NCI-H2081 treated with DMSO at 0.1 percent for 48 hours (cell line): ENCODE measurements around the gene LGR4.
A peak's percentile ranks its signal among the peaks of the same experiment; 100 is the strongest.

Experiments
- DNase-seq: peaks from one replicate; lab custom pipeline; 2025; lab: John Stamatoyannopoulos, UW

Gene LGR4

DNA sequence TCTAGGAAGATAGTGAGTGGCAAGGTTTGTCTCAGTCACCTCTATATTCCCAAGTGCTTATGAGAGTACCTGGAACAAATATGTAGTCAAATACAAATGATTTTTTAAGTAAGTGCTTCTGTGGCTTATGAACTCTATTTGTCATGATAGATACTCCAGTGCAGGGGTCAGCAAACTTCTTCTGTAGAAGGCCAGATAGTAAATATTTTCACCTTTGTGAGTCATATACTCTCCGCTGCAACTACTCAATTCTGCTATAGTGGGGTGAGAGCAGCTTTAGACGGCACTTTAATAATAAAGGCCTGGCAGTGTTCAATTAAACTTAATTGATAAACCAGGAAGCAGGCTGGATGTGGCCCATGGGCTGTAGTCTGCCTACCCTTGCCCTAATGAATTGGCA is 97.2 kb downstream of the LGR4 start:
- no peak for DNase-seq

- DNase-seq = no peak
Observed at GRCh38 chr11:27373856-27374602, 98.6 kb downstream of the LGR4 start.

- no peak for DNase-seq
Observed at GRCh38 chr11:27373392-27373791, 99.2 kb downstream of the LGR4 start.

GRCh38 chr11:27372164-27372563 is 100.4 kb downstream of the LGR4 start:
- no peak for DNase-seq

DNA sequence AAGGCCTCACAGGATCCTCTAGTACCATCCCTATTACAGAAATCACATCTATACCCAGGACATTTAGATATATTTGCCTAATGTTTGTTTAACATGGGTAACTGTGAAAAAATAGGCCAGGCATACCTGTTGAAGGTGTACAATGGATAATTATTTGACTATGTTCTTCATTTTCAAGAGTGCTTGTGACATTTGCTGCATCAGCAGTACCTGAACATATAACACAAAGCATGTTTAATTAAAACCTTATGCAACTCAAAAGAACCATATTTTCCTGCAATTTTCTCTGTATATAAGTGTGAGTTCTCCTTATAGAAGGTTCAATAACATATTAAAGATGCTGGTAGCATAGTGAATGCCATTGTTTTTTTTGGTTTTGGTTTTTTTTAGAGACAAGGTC is 101.1 kb downstream of the LGR4 start:
- no peak for DNase-seq

- DNase-seq = no peak
Observed at GRCh38 chr11:27370374-27370773, 102.2 kb downstream of the LGR4 start.

GRCh38 chr11:27367881-27368280 is 104.7 kb downstream of the LGR4 start:
- DNase-seq = peak; percentile 70

DNA sequence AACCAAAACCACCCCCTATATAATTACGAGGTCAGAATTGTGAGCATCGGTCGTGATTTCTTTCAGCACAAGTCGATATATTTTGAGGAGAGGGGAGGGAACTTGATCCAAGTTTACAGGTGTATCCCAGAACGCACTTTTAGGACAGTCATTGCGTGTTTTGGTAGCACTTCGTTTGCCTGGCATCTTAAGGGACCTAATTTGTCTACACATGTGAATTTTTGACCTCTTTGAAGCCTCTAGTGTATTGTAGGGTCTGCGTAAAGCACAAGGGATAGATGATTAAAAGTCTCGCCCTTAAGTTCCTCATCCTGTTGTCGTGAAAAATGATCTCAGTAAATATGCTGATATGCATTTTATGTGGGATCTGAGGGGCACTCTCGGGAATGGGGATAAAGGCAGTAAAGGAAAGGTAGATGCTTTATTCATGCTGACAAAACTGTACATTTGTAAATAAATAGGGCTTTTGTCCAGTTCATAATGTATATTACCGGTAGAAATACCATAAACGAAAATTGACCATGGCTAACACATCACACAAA is 108.9 kb downstream of the LGR4 start:
- no peak for DNase-seq

- peak; percentile 58 for DNase-seq
Observed at GRCh38 chr11:27362749-27363575, 109.6 kb downstream of the LGR4 start, which contains the start of gene CCDC34. Gene CCDC34 (minus strand): TSS chr11:27363215. CDS start chr11:27363194, 21 bp downstream.

DNA sequence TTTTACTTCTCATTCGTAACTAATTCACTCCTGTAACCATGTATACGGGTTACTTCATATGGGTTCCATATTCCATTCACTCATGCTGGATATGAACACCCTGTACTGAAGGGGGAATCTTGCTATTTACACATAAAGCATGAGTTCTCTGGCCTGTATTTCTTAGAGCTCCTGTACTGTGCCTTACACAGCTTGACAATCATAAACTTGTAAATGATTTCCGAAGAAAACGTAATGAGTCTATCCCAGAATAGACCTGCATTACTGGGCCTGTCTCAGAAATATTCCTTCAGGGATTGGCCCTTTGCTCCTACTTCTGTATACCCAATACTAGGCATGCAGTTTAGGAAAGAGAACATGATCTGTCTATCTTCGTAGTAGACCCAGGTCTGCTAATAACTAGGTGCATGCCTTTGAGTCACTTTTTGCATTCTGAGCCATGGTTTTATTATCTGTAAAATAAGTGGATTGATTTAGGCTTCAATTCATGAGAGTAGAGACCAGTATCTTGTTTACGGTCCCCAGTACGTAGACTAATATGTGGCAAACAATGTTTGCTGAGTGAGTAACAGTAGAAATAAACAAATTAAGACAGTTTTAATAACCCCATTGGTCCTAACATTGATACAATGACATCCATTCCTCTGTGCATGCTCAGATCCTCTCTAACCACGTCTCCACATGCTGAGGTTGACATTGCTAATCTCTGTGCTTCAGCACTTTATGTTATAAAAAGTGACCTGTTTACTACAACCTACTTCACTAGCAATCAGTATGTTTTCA is 110.8 kb downstream of the LGR4 start:
- DNase-seq = no peak

DNA sequence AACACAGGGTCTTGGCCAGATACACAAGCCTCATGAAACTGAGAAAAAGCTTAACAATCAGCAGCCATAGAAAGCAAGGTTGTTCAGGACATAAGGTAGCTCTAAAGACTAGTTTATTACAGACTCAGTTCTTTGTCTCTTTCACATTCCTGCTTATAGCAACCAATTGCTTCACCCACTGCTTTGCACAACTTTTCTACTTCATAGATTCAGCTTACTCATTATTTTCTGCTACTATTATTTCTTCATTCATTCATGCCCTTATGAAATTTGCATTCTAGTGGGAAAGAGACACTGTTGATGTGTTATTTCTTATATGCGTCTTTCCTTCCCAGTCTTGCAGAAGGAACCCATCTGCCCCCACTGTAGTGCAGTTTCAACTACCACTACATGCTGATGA is 114.3 kb downstream of the LGR4 start:
- DNase-seq = no peak

GRCh38 chr11:27357250-27357649 is 115.3 kb downstream of the LGR4 start:
- DNase-seq = peak; percentile 70

DNA sequence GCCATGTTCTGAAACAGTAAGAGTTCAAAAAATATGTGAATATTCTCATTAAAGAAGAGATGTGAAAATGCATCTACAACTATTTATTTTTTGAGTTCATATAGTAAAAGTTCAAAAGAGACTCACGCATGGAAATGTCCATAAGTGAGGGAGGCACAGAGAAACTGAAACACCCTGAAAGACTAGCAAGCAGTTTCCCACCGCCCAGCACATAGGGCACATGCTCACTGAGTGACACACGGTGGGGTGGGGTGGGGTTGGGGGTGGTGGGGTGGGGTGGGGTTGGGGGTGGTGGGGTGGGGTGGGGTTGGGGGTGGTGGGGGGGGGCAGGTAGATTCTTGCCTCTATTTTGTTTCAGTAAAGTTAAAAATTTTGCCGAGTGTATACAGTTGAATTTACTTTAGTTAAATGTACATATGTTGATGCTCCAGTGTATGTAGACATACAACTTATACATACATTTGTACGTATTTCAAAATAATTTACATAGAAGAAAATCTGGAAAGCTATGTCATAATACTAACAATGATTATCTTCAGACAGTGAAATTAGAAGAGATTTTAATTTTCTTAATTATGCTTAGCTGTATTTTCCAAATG is 115.9 kb downstream of the LGR4 start:
- no peak for DNase-seq

DNA sequence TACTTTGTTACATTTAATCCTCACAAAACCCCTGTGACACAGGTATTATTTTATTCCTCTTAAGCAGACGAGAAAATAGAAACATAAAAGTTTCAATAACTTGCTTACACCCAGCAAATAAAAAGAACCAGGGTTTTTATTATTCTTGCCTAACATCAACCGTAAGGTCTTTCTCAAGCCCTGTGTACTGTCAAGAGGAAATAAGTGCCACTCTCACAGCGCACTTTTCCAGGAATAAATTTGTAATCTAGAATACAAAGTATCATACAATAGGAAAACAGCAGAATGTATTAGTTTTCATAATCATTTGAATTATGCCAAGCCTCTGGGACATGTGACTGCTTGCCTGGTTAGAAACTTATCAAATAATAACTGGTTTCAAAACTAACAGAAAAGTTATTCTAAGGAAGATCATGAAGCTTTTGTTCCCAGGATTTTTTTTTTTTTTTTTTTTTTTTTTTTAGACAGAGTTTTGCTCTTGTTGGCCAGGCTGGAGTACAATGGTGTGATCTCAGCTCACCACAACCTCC is 117.0 kb downstream of the LGR4 start:
- no peak for DNase-seq

DNA sequence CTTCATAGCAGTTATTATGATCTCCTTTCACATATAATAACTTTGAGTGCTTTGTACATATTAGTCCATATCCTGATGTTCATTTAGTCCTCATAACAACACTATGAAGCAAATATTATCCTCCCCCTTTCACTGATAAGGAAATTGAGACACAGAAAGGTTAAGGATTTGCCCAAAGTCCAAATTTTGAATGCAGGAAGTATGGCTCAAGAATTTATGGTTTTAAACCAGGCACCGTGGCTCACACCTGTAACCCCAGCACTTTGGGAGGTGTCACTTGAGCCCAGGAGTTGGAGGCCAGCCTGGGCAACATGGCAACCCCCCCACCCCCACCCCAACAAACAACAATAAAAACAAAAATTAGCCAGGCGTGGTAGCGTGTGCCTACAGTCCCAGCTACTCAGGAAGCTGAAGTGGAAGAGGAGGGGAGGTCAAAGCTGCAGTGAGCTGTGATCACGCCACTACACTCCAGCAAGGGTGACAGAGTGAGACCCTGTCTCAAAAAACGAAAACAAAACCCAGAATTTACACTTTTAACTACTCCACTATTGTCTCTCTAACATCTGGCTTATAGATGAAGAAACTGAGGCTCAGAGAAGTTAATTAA is 118.1 kb downstream of the LGR4 start:
- no peak for DNase-seq

DNA sequence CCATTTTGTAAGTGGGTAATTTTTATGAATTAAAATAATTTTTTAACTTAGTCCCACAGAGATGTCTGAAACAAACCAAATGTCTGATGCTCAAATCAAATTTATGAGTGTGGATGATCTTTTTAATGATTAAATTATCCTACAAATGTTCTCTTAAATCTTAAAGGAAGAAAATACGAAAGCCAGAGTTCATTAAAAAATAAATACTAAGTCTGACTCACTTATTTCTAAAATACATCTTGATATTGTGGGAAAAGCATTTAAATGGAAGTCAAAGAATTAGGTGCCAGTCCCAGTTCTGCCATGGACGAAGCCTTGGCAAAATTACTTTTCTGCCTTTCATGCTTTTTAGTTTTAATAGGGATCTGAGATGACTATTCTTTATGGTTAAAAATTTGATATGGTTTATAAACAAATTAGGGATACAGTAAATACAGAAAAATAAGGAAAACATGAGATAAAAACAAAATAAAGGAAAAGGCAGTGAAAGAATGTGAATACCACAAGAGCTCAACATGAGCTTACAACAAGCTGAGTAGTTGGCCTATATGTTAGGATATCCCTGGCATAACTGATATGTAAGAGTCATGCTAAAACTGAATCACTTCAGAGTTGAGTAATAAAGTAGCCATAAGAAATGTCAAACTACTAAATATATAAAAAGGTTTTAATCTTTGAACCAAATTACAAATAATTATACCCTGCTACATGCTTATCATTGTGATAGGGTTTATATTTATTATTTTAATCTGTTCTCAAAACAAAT is 118.8 kb downstream of the LGR4 start:
- DNase-seq = no peak

DNA sequence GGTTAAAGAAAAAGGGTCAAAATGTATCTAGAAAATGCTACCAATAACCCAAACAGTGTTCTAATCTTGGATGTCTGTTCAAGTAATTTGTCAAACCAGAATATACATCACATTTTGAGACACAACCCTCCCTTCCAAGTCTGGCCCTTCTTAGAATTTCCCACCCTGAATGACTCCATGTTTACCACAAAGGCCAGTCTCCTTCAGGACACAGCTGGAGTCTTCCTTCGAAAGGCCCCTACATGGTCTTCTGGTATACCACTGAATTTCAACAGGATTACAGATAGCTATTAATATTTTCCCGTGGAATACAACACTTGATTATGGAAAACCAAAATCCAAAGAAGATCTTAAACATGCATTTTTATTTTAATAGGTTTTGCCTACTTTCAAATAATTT is 119.8 kb downstream of the LGR4 start:
- DNase-seq = no peak

- DNase-seq = no peak
Observed at GRCh38 chr11:27350511-27350910, 122.1 kb downstream of the LGR4 start.

DNA sequence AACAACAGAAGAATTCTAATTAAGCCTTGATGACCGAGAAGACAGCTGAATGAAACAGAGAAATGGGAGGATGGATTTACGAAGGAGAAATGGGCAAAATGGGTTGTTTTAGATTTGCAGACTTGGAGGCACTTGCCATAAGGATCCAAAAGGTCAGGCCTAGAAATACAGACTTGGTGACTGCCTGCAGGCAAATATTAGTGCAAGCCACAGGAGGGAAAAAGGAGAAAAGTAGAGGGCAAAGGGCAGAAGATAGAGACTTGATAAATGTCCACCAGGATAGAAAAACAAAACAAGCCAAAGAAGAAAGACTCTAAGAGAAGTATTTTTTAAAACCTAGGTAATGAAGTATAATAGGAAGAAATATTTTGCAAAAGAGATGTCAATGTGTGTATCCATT is 122.7 kb downstream of the LGR4 start:
- DNase-seq = no peak

GRCh38 chr11:27348340-27348873 is 124.2 kb downstream of the LGR4 start:
- peak; percentile 69 for DNase-seq
